22Rv1 (cell line): ENCODE data around the gene SPTBN1.
"Not testable (repeated sequence)": the region's sequence is repeated elsewhere in the genome, so short reads cannot be mapped to it uniquely, and the experiment has no call there.

ENCODE experiments used
- H3K27ac ChIP-seq: fragments of 450-650 bp; 2 replicates; pipeline ENCODE4 v1.5.1; 2017
- CTCF ChIP-seq: fragments of 450-650 bp; IDR thresholded peaks from 2 replicates; pipeline ENCODE4 v1.5.1; 2017; ENCODE audit warnings: mild to moderate bottlenecking
- ZFX ChIP-seq: fragments of 450-650 bp; IDR thresholded peaks from 2 replicates; pipeline ENCODE4 v1.6.1; 2017; ENCODE audit warnings: antibody characterized with exemption, borderline replicate concordance

Gene SPTBN1

GRCh38 chr2:54478899-54479298 lies 22.8 kb downstream of the SPTBN1 start:
- H3K27ac ChIP-seq, result no peak overlapping the region
- no peak for TF ChIP-seq CTCF
- TF ChIP-seq ZFX, result no peak

GRCh38 chr2:54479424-54479823 lies 23.3 kb downstream of the SPTBN1 start:
- no peak overlapping the region for H3K27ac ChIP-seq
- TF ChIP-seq CTCF (no peak), ZFX (no peak)

GRCh38 chr2:54480025-54480424 lies 23.9 kb downstream of the SPTBN1 start:
- H3K27ac ChIP-seq, result no peak overlapping the region
- TF ChIP-seq CTCF, result no peak
- TF ChIP-seq ZFX, result no peak

GRCh38 chr2:54481686-54482085 lies 25.6 kb downstream of the SPTBN1 start:
- no peak overlapping the region for H3K27ac ChIP-seq
- TF ChIP-seq ZFX, result no peak
- TF ChIP-seq CTCF, result no peak

- TF ChIP-seq ZFX (no peak), CTCF (no peak)
- H3K27ac ChIP-seq, result no peak overlapping the region
Observed at GRCh38 chr2:54482715-54483114, 26.6 kb downstream of the SPTBN1 start.

- H3K27ac ChIP-seq, result no peak overlapping the region
Observed at GRCh38 chr2:54483426-54483825, 27.3 kb downstream of the SPTBN1 start.

GRCh38 chr2:54485756-54486155 lies 29.6 kb downstream of the SPTBN1 start:
- not testable (repeated sequence) for H3K27ac ChIP-seq

More at GRCh38 chr2:54483426-54483825, 27.3 kb downstream of the SPTBN1 start:
- TF ChIP-seq CTCF, result no peak
- TF ChIP-seq ZFX, result no peak

GRCh38 chr2:54486766-54487165 lies 30.6 kb downstream of the SPTBN1 start:
- H3K27ac ChIP-seq, result no peak overlapping the region
- TF ChIP-seq ZFX (no peak), CTCF (no peak)
